Cardiac septum (tissue), 1 donor: ENCODE measurements around the gene C16orf74. TPM values are rescaled to one million over a fixed set of nuclear protein-coding genes. Genes with fewer than 3 reads are reported as not detected.

Experiments used
- DNase-seq: peaks from one replicate; pipeline ENCODE4 v3.0.0-alpha.2; 2020; ENCODE audit warnings: low spot score
- intact Hi-C: fragments of 100-400 bp; cut with DNase I; formaldehyde crosslinking; loops from one replicate; pipeline ENCODE4 v1.14.0; 2022
- total RNA-seq: library from RNA; stranded (reverse); fragmentation: NEBNext Ultra II Directional; extraction: Animal tissue kit (Norgen Biotek cat#: 25700); gene quantifications from one replicate; pipeline ENCODE4 v1.2.1, GENCODE V29; 2021
- donor health status: DM: no; HTN: no; CAD: no.

The C16orf74 gene
- total RNA-seq, 1 donor from 2014 or later: 0.51 TPM

GRCh38 chr16:85706449-85707034, 44.4 kb downstream of the C16orf74 start:
- DNase-seq: no peak
- intact Hi-C loops: no loop called here

- intact Hi-C loops: no loop called here
- DNase-seq: no peak
Measured at GRCh38 chr16:85704900-85705846, 45.7 kb downstream of the C16orf74 start.

- intact Hi-C loops: no loop called here
Measured at GRCh38 chr16:85704011-85704410, 46.9 kb downstream of the C16orf74 start.

GRCh38 chr16:85699628-85700027, 51.3 kb downstream of the C16orf74 start:
- DNase-seq: no peak
- intact Hi-C loops: no loop called here

More at GRCh38 chr16:85704011-85704410, 46.9 kb downstream of the C16orf74 start:
- DNase-seq: no peak

GRCh38 chr16:85698935-85699558, 51.8 kb downstream of the C16orf74 start:
- DNase-seq: no peak
- intact Hi-C loops: no loop called here

GRCh38 chr16:85698459-85698891, 52.4 kb downstream of the C16orf74 start:
- DNase-seq: no peak
- intact Hi-C loops: no loop called here

GRCh38 chr16:85697431-85697830, 53.5 kb downstream of the C16orf74 start:
- DNase-seq: no peak
- intact Hi-C loops: no loop called here

- DNase-seq: no peak
- intact Hi-C loops: no loop called here
Measured at GRCh38 chr16:85696781-85697180, 54.1 kb downstream of the C16orf74 start.

GRCh38 chr16:85695196-85696128, 55.4 kb downstream of the C16orf74 start:
- intact Hi-C loops: no loop called here
- no peak for DNase-seq

GRCh38 chr16:85690469-85691064, 60.3 kb downstream of the C16orf74 start:
- DNase-seq: no peak
- intact Hi-C loops: no loop called here

GRCh38 chr16:85689950-85690320, 61.0 kb downstream of the C16orf74 start:
- intact Hi-C loops: no loop called here
- DNase-seq: no peak

- no peak for DNase-seq
- intact Hi-C loops: no loop called here
Measured at GRCh38 chr16:85689285-85689949, 61.5 kb downstream of the C16orf74 start.

- intact Hi-C loops: no loop called here
- DNase-seq: peak; percentile 95
Measured at GRCh38 chr16:85688586-85689284, 62.2 kb downstream of the C16orf74 start, which contains the start of gene GINS2. TSS of gene GINS2 (minus strand) at chr16:85688954. CDS start at chr16:85688898, 56 bp downstream.

- no peak for DNase-seq
- intact Hi-C loops: no loop called here
Measured at GRCh38 chr16:85687651-85688471, 63.0 kb downstream of the C16orf74 start.

GRCh38 chr16:85686912-85687591, 63.8 kb downstream of the C16orf74 start:
- DNase-seq: no peak
- intact Hi-C loops: no loop called here

- DNase-seq: no peak
- intact Hi-C loops: no loop called here
Measured at GRCh38 chr16:85685251-85685650, 65.6 kb downstream of the C16orf74 start.
